ENCODE data around the gene GGCT. TPM values are rescaled to one million over a fixed set of nuclear protein-coding genes. Genes with fewer than 3 reads are reported as not detected.

GGCT gene, protein sequence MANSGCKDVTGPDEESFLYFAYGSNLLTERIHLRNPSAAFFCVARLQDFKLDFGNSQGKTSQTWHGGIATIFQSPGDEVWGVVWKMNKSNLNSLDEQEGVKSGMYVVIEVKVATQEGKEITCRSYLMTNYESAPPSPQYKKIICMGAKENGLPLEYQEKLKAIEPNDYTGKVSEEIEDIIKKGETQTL
- total RNA-seq = 9.6 and 22.5 TPM in 2 replicates

DNA sequence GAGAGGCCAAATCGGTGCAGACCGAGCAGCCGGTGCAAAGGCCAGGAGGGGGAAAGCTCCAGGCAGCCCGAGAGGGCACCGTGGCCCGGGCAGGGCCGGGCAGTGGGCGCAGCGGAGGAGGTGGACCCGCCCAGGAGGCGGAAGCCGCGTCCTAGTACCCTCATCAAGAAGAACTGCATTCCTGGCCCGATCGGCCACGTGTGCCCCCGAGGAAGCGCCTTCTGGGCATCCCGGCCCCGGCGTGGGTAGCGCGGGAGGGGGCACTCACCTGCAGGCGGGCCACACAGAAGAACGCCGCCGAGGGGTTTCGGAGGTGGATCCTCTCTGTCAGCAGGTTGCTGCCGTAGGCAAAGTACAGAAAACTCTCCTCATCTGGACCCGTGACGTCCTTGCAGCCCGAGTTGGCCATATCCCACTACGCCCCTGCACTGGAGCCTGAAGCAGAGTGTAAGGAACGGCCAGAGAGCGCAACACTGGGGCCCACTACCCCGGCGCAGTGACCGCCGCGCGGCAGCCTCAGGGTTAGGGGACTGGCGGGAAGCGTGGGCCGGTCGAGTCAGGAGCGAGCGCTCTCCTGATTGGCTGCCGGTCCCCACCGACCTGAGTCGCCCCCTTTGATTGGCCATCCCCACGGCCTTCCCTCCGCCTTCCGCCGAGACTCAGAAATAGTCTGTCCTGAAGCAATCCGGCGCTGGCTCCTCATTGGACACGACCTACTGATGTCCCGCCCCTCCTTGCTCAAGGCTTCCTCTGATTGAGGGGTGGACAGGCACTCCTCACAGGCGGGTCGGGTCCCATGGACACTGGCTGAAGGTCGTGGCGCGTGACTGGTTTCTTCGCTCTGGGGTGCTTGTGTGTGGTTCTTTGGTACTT, at the start of gene GGCT:
Gene GGCT, minus strand, starts transcription at position 529 of the 873 bp plus-strand sequence. Its CDS starts 120 bp downstream, at position 409.

DNA sequence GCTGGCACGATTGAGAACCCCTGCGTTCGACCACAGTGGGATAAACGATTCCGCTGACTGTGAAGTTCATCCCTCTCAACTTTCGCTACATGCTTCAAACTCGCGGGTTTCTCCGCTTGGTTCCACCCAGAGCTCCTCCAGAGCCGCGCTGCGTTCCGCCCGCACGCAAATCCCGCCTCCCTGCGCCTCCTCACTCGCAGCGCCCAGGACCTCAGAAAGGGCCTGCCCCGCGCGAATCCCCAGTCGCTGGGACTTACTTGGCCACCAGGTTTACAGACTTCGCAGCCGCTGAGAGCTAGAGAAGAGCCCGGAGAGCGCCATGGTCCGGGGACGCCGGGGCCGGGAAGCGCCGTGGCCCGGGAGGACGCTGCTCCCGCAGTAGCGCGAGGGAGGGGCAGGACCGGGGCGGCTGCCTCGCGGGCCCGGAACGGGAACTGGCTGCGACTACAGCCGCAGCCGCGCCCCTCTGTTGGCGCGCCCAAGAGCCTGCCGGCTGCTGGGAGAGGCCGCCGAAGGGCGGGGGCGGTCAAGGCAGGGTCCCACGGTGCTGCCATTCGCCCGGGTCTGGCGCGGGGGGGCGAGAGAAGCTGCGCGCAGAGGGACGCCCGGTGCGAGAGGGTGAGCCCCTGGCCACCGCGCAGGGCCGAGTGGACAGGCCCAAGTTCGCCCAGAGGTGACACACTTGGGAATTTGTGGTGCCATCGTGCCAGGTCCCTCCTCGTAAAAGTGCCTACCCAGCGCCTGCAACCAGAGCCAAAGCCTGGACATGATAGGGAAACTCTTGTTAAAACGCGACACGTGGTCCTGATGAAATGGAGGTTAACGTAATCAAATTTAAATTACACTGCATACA, 26.1 kb downstream of the GGCT start, which contains the start of gene NOD1:
Gene NOD1, minus strand, starts transcription at position 436 of the 853 bp plus-strand sequence. CDS start 21,863 bp downstream, outside the sequence.

Other genes with a start within 250 kb of the GGCT start
- gene ZNRF2, start 220.2 kb downstream of the GGCT start, total RNA-seq = 5.7 and 7.9 TPM in 2 replicates
- gene NOD1, start 26.0 kb downstream of the GGCT start, total RNA-seq = 4.7 and 6.3 TPM in 2 replicates
- gene GARS1, start 90.0 kb upstream of the GGCT start, total RNA-seq = 273 and 306 TPM in 2 replicates
- not detected in 2 replicates for gene CRHR2, start 177.6 kb upstream of the GGCT start, total RNA-seq
- 0.13 TPM in 1 of 2 replicates, not detected in the other for gene INMT, start 247.3 kb upstream of the GGCT start, total RNA-seq